GM21737 (cell line): ENCODE data around the gene C19orf67.
"Not testable (repeated sequence)": the region's sequence is repeated elsewhere in the genome, so short reads cannot be mapped to it uniquely, and the experiment has no call there.

Experiments used
- ATAC-seq: cut with Tn5 transposase; IDR thresholded peaks from one replicate; pipeline ENCODE4 v1.9.1; 2021; ENCODE audit warnings: mild to moderate bottlenecking, moderate library complexity; ENCODE audit not compliant: unreplicated experiment

C19orf67 gene

DNA sequence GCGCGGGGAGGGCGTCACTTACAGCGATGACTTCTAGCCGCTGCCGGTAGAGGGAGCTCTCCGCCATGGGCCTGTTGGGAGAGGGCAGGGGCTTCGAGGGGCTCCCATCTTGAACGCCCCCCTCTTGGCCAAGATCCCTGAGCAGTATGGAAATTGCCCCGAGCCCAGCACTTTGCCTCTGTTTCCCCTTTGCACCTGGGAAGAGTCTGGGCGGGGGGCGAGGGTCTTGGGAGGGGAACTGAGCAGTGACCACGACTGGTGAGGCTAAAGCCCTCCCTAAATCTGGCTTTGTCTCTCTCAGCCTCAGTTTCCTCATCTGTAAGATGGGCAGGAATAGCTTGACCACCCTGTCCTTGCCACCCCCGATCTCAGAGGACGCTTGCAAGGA is 26.5 kb downstream of the C19orf67 start:
- ATAC-seq = no peak

DNA sequence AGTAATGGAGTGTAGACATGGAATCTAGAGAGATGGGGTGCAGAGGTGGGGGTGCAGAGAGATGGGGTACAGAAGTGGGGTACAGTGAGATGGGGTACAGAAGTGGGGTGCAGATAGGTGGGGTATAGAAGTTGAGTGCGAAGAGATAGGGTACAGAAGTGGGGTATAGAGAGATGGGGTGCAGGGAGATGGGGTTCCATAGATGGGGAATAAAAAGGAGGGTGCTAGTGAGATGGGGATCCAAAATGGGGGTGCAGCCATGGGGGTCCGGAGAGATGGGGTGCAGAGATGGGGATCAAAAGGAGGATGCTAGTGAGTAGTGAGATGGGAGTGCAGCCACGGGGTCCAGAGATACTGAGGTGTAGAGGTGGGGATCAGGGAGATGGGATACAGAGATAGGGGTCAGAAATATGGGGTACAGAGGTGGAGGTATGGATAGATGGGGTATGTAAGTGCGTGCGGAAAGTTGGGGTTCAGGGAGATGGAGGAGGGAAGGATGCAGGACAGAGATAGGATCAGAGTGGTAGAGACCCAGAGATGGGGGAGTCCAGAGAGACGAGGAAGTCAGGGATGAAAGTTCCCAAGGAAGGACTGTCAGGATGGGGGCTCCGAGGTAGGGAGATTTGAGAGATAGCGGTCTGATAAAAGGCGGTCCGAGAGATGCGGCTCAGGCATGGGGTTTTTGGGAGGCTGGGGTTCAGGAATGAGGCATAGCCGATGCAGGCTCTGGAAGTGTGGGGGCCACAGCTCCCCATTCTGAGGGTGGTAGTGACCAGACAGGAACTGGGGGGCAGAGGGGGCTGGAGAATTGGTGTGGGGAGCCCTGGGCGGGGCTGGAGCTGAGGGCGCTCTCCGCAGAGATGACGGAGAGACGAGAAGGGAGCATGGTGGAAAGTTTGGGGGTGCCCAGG is 27.1 kb downstream of the C19orf67 start:
- no peak for ATAC-seq

DNA sequence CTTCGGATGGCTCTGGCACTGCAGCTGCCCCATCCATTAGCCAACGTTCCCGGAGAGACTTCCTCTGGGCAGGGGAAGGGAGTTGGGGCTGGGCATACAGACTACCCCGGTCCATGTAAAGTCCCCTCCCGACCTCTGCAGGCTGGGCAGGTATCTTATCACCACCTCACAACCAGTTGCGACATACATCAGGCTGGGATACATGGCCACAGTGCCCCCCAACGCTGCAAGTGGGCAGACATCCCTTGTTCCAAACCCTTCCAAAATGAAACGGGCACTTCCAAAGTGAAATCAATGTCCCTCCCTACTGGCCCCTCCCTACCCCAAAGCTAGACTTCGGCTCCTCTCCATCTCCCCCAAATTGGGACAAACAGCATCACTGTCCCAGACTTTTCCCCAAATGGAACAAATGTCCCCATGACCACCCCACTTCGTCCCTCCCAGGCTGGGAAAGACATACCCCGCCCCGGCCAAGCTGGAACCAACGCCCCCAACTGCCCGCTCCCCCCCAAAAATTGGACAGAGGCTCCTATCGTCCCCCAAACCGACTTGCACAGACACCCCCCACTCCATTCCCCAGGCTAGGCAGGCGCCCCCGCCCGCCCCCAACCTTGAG is 28.7 kb downstream of the C19orf67 start:
- ATAC-seq = no peak

DNA sequence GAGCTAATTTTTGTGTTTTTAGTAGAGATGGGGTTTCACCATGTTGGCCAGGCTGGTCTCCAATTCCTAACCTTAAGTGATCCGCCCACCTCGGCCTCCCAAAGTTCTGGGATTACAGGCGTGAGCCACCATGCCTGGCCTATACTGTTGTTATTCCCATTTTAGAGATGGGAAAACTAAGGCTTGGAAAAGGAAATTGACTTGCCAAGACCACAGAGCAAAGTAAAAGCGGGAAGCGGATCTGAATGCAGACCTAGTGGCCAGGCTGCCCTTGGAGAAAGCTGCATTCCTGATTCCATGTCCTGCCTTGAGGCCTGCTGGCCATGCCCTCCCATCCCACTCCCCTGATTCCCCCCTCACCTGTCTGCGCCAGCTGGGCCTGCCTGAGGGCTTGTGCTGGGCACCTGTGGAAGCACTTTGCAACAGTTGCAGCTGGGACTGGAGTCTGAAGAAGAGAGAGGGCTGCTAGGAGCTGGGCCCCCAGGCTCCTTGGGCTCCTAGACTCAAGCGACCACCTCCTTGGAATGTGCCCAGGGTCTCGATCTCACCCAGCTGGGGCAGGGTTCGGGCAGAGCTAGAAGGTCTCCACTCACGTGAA is 29.4 kb downstream of the C19orf67 start:
- no peak for ATAC-seq

DNA sequence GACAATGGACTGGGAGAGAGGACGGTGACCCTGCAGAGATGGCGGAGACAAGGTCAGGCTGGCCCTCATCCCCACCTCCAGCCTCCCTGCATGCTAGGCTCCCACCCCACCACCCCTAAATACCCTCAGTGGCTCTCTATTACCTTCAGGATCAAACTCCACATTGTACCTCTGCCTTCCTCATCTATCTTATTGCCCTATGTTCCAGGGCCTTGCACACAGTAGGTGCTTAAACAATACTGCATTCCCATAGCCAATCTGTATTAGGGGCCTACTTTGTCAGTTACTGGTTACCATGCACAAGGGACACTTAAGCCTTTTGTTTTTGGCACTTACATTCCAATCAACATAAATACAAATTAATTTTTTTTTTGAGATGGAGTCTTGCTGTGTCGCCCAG is 30.2 kb downstream of the C19orf67 start:
- ATAC-seq = no peak

DNA sequence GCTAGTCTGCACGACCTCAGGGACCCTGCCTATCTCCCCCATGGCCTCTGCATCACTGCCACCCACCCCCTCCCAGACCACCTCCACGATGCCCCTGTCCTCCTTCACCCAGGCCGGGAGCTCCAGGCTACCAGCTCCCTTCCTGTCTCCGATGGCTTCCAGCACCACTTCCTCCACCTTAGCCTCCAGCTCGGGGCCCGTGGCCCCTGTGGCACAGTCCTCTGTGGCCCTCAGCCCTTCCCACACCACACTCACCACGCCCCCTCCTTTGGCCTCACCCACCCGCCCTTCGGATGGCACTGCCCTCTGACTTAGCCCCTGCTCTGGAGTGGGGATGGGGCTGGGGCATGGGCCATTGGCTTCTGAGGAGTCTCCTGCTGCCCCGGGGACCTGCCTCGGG is 30.9 kb downstream of the C19orf67 start:
- no peak for ATAC-seq

DNA sequence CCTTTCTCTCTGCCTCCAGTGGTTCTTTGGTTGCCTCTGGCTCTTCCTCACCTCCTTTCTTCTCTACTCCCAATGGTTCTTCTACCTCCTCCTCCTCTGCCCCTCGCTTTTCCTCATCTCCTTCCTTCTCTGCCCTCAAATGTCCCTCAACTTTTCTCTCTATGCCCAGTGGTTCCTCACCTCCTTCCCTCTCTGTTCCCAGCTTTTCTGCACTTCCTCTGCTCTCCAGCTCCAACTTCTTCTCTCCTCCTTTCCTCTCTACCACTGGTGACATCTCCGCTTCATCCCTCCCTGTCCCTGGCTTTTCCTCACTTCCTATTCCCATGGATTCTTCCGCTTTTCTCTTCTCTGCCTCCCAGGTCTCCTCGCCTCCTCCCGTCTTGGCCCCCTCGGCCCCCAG is 31.5 kb downstream of the C19orf67 start:
- no peak for ATAC-seq

DNA sequence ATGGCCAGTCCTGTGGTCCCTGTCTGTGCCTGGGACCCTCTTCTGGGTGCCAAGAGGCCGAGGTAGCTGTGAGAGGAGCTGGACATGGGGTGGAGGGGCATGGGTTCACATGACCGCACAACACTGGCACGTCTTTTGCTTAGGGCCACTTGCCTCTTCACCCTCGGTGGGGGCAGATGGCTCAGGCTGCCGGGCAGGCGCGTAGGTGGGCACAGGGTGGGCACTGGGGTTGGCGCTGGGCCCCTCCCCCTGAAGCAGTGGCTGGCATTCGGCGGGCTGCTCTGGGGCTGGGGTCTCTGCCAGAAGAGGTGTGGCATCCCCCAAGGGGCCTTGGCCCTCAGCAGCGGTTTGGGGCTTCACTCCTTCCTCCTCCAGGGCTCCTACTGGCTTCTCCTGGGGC is 32.1 kb downstream of the C19orf67 start:
- no peak for ATAC-seq

DNA sequence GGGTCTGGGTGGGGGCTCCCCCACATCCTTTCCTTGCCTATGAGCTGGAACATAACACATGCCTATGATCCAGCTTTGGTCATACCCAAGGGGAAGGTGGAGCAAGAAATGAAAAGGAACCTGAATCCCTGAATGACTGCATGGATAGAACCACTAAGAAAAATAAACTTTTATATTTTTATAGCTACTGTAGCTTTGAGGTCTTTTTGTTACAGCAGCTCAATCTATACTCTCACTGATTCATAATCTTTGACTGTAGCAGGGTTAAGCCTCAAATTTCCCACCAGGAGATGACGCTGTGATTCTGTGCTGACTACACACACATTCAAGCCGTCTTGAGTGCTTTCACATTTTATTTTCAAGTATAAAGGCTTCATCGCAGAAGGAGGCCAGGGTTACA is 32.6 kb downstream of the C19orf67 start:
- ATAC-seq = no peak

DNA sequence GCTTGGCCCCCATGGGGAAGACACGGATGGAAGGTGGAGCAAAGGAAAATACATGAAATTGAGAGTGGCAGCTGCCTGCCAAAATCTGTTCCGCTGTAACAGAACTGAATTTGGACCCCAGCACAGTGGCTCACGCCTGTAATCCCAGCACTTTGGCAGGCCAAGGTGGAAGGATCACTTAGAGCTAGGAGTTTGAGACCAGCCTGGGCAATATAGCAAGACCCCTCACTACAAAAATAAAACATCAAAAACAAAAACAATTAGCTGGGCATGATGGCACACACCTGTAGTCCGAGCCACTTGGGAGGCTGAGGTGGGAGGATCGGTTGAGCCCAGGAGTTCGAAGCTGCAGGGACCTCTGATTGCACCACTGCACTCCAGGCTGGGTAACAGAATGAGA is 33.1 kb downstream of the C19orf67 start:
- ATAC-seq = no peak

DNA sequence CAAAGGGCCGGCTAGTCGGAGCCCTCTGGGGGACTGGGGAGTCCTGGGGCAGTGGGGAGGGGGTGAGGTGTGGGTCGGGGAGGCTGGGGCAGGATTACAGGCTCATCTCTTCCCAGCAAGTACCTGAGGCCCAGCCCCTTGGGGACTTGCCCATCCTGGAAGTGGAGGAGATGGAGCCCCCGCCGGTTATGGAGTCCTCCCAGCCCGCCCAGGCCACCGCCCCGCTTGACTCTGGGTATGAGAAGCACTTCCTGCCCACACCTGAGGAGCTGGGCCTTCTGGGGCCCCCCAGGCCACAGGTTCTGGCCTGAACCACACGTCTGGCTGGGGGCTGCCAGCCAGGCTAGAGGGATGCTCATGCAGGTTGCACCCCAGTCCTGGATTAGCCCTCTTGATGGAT is 33.6 kb downstream of the C19orf67 start:
- no peak for ATAC-seq

DNA sequence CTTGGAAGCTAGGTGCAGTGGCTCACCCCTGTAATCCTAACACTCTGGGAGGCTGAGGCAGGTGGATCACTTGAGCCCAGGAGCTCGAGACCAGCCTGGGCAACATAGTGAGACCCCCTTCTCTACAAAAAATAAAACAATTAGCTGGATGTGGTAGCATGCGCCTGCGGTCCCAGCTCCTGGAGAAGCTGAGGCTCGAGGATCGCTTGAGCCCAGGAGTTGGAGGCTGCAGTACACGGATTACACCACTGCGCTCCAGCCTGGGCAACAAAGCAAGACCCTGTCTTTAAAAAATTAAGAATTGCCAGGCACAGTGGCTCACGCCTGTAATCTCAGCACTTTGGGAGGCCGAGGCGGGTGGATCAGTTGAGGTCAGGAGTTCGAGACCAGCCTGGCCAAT is 34.6 kb downstream of the C19orf67 start:
- not testable (repeated sequence) for ATAC-seq

DNA sequence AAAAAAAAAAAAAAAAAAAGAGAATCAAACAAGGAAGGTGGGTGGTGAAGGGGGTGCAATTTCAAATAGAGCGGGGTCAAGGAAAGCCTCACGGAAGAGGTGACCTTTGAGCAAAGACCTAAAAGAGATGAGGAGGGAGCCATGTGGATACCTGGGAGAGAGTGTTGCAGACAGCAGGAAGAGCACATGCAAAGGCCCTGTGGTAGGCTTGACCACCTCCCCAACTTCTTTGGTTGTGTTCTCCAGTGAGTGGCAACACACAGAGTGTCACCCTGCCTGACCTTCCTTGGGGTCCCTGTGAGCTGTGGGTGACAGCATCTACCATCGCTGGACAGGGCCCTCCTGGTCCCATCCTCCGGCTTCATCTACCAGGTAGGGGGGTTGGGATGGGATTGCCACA is 35.1 kb downstream of the C19orf67 start:
- no peak for ATAC-seq

DNA sequence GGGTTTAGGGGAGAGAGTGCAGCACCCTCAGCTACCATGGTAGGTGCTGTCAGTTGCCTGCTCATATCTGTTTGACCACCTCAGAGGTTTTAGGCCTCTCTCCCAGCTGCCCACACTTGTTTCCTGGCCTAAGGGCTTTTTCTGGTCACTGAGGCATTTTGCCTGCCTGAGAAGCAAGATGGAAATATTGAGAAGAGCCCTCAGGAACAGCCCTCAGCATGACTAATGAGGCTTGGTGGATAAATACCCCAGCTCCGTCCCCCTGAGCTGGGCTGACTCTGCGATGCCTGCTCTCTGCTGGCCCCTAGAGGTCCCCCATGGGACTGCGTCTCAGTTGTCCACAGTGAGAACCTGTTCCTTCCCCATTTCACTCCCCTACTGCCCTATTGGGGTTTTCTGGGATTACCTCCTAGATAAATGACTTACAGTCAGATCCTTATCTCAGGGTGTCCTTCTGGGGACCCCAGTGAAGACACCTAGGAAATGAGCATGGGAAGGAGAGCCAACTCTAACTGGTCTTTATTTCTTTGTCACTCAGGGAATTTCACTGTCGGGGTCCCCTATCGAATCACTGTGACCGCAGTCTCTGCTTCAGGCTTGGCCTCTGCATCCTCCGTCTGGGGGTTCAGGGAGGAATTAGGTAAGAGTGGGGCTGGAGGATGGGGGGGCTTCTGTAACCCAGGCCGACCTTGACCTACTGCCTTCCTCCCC is 37.0 kb downstream of the C19orf67 start:
- ATAC-seq = no peak

DNA sequence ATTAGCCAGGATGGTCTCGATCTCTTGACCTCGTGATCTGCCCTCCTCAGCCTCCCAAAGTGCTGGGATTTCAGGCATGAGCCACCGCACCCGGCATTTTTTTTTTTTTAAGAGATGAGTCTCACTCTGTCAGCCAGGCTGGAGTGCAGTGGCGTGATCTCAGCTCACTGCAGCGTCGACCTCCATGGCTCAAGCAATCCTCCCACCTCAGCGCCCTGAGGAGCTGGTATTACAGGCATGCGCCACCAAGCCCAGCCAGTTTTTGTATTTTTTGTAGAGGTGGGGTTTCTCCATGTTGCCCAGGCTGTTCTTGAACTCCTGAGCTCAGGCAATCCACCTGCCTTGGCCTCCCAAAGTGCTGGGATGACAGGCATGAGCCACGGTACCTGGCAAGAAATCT is 37.7 kb downstream of the C19orf67 start:
- ATAC-seq = not testable (repeated sequence)

DNA sequence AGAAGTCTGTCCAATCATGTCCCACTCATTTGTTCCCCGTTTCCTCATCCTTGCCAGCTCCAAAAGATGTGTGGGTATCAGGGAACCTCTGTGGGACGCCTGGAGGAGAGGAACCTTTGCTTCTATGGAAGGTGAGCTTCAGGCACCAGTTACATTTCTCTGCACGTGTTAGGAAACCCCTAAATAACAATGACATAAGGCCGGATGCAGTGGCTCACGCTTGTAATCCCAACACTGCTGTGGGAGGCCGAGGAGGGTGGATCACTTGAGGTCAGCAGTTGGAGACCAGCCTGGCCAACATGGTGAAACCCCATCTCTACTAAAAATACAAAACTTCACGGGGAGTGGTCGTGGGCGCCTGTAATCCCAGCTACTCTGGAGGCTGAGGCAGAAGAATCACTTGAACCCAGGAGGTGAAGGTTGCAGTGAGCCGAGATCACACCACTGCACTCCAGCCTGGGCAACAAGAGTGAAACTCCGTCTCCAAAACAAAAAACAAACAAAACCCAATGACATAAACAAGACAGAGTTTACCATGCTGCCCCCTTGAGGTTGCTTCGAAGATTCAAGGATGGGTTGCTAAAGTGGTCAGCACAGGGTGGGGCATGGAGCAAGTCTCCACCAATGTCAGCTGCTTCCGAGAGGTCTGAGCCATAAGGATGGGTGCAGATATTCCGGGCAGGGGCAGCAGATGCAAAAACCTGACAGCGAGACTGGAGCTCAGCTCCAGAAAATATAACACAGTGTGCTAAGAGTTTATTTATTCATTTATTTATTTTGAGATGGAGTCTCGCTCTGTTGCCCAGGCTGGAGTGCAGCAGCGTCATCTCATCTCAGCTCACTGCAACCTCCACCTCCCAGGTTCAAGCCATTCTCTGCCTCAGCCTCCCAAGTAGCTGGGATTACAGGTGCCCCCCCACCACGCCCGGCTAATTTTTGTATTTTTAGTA is 42.6 kb downstream of the C19orf67 start:
- ATAC-seq = not testable (repeated sequence)

DNA sequence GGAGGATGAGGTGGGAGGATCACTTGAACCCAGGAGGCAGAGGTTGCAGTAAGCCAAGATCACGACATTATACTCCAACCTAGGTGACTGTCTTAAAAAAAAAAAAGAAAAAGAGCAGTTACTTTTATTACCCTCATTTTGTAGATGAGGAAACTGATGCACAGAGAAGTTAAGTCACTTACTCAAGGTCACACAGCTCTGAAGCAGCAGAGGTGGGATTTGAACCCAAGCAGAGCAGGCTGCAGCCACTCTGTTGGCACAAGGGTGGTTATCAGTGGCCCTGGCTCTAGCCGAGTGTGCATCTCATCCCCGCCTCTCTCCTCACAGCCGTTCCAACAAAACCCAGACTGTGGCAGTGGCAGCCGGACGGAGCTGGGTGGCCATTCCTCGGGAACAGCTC is 46.4 kb downstream of the C19orf67 start:
- ATAC-seq = no peak

DNA sequence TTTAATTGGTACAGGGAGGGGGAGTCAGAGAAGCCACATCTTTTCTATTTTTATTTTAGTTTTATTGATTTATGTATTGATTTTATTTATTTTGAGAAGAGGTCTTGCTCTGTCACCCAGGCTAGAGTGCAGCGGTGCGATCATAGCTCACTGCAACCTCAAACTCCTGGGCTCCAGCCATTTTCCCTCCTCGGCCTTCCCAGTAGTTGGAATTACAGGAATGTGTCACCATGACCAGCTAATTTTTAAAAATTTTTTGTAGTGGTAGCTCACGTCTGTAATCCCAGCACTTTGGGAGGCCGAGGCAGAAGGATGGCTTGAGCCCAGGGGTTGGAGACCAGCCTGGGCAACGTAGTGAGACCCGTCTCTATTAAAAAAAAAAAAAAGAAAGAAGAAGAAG is 49.9 kb downstream of the C19orf67 start:
- ATAC-seq = no peak

DNA sequence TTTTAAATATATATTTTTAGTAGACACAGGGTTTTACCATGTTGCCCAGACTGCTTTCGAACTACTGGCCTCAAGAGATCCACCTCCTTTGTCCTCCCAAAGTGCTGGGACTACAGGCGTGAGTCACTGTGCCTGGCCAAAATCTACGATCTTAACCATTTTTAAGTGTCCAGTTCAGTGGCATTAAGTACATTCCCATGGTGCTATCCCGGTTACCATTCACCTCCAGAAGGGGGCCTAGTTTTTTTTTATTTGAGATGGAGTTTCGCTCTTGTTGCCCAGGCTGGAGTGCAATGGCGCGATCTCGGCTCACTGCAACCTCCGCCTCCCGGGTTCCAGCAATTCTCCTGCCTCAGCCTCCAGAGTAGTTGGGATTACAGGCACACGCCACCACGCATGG is 50.4 kb downstream of the C19orf67 start:
- ATAC-seq = not testable (repeated sequence)

DNA sequence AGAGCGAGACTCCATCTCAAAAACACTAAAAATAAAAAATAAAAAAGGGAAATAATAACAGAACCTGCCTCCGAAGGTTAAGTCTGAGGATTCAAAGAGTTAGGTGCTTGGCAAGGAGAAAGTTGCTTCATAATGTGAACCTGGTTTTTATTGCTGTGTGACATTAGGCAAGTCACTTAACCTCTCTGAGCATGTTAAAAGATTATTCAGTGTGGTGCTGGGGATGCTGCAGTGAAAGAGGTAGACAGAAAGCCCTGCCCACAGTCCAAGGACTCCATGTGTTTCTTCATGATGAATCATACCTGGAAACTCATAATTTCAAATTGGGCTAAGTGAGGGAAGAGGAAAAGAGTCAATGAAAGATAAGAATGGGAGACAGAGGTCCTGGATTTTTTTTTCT is 51.6 kb downstream of the C19orf67 start:
- no peak for ATAC-seq
